Neutrophil (primary cell): ENCODE measurements around the gene ISG20L2.
A peak's percentile ranks its signal among the peaks of the same experiment; 100 is the strongest.
"Not testable (repeated sequence)": the region's sequence is repeated elsewhere in the genome, so short reads cannot be mapped to it uniquely, and the experiment has no call there.

Experiments
- H3K27ac ChIP-seq: fragments of 200-600 bp; sonication (generic); 2 replicates; pipeline ENCODE4 v1.5.1; 2016; ENCODE audit warnings: mild to moderate bottlenecking, moderate library complexity
- H3K27me3 ChIP-seq: fragments of 200-600 bp; sonication (generic); 2 replicates; pipeline ENCODE4 v1.6.0; 2016; ENCODE audit warnings: mild to moderate bottlenecking
- H3K36me3 ChIP-seq: fragments of 200-600 bp; sonication (generic); 2 replicates; pipeline ENCODE4 v1.5.1; 2017
- H3K4me1 ChIP-seq, 2 experiments: fragments of 200-600 bp in 1 of 2; sonication (generic) in 1 of 2; 1 replicate in 1 of 2; 2 replicates in 1 of 2; pipeline versions ENCODE4 v1.5.1 to v1.6.1; 2013 to 2016; ENCODE audit warnings: low read depth in 1 of 2, low read length in 1 of 2, mild to moderate bottlenecking in 1 of 2, moderate library complexity in 1 of 2; ENCODE audit not compliant: control insufficient read depth in 1 of 2, insufficient read depth in 1 of 2
- H3K4me3 ChIP-seq, 2 experiments: fragments of 200-600 bp in 1 of 2; sonication (generic) in 1 of 2; 1 replicate in 1 of 2; 2 replicates in 1 of 2; pipeline ENCODE4 v1.5.1; 2013 to 2016; ENCODE audit warnings: low read depth in 1 of 2, low read length in 1 of 2, mild to moderate bottlenecking in 1 of 2, moderate library complexity in 1 of 2
- H3K9me3 ChIP-seq: fragments of 200-600 bp; sonication (generic); 2 replicates; pipeline ENCODE4 v1.5.1; 2016
- CTCF ChIP-seq: fragments of 200-600 bp; sonication (generic); IDR thresholded peaks from 2 replicates; pipeline ENCODE4 v1.5.1; 2016; ENCODE audit warnings: antibody characterized with exemption

The ISG20L2 gene

GRCh38 chr1:156766298-156767100, 37.9 kb upstream of the ISG20L2 start:
- Histone ChIP-seq H3K9me3 (no peaks in the 10 kb centered on the region), H3K27ac (peak overlapping the region; percentile 92), H3K36me3 (no peaks in the 10 kb centered on the region), H3K4me1 (peaks cover 33% of the 10 kb centered on the region in 2 experiments), H3K4me3 (peak overlapping the region; percentile 84 to 89), H3K27me3 (no peaks in the 10 kb centered on the region)
- no peak for TF ChIP-seq CTCF

DNA sequence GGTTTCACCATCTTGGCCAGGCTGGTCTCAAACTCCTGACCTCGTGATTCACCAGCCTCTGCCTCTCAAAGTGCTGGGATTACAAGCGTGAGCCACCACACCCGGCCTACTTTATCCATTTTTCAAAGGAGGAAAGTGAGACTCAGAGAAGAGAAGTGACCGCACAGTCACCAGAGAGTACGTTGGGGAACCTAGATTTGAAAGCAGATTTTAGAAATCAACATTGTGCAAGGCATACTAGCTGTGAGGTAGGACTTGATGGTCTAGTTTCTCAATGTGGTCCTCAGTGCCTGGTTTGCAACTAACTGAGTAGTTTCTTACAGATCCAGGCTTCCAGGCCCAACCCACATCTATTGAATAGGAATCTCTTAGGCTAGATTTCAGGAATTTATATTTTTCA, 37.1 kb upstream of the ISG20L2 start:
- H3K27ac ChIP-seq = peak overlapping the region; percentile 92
- no peak for TF ChIP-seq CTCF

DNA sequence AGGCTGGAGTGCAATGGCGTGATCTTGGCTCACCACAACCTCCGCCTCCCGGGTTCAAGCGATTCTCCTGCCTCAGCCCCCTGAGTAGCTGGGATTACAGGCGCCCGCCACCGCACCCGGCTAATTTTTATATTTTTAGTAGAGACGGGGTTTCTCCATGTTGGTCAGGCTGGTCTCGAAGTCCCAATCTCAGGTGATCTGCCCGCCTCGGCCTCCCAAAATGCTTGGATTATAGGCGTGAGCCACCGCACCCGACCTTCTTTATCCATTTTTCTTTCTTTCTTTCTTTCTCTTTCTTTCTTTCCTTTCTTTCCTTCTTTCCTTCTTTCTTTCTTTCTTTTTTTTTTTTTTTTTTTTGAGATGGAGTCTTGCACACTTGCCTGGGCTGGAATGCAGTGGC, 36.6 kb upstream of the ISG20L2 start:
- H3K27me3 ChIP-seq, H3K36me3 ChIP-seq, H3K4me3 ChIP-seq, H3K9me3 ChIP-seq: not testable (repeated sequence)
- peak overlapping the region; percentile 92 for H3K27ac ChIP-seq
- H3K4me1 ChIP-seq = peaks cover 33% of the 10 kb centered on the region in 2 experiments

More for the DNA sequence above, 37.1 kb upstream of the ISG20L2 start:
- H3K4me3 ChIP-seq = peak overlapping the region in 1 of 2 experiments; percentile 9
- H3K9me3 ChIP-seq = no peaks in the 10 kb centered on the region
- no peaks in the 10 kb centered on the region for H3K27me3 ChIP-seq
- peaks cover 33% of the 10 kb centered on the region in 2 experiments for H3K4me1 ChIP-seq
- H3K36me3 ChIP-seq = no peaks in the 10 kb centered on the region

GRCh38 chr1:156760796-156761104, 32.2 kb upstream of the ISG20L2 start:
- no peaks in the 10 kb centered on the region for H3K27me3 ChIP-seq
- no peaks in the 10 kb centered on the region for H3K36me3 ChIP-seq
- peaks cover 4% of the 10 kb centered on the region in 2 experiments for H3K4me1 ChIP-seq
- no peaks in the 10 kb centered on the region for H3K9me3 ChIP-seq
- no peak for TF ChIP-seq CTCF
- no peak overlapping the region for H3K27ac ChIP-seq
- H3K4me3 ChIP-seq = no peak overlapping the region

- Histone ChIP-seq H3K36me3 (no peaks in the 10 kb centered on the region), H3K27me3 (no peaks in the 10 kb centered on the region), H3K9me3 (no peaks in the 10 kb centered on the region), H3K4me3 (no peak overlapping the region), H3K27ac (no peak overlapping the region), H3K4me1 (no peaks in the 10 kb centered on the region)
- no peak for TF ChIP-seq CTCF
Measured at GRCh38 chr1:156760092-156760795, 31.7 kb upstream of the ISG20L2 start.

DNA sequence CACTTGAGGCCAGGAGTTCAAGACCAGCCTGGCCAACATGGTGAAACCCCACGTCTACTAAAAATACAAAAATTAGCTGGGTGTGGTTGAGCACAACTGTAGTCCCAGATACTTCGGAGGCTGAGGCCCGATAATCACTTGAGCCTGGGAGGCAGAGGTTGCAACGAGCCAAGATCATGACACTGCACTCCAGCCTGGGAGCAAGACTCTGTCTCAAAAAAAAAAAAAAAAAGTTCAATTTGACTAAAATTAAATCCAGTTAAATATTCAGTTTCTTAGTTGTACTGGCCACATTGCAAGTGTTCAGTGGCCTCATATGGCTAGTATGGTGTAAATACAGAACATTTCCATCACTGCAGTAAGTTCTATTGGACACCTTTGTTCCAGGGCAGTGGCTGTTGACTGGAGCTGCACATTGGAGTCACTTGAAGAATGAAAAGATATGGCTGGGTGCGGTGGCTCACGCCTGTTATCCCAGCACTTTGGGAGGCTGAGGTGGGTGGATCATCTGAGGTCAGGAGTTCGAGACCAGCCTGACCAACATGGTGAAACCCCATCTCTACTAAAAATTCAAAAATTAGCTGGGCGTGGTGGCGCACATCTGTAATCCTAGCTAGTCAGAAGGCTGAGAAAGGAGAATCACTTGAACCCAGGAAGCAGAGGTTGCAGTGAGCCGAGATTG, 29.1 kb upstream of the ISG20L2 start:
- not testable (repeated sequence) for H3K9me3 ChIP-seq, H3K36me3 ChIP-seq

More for the DNA sequence above, 29.1 kb upstream of the ISG20L2 start:
- not testable (repeated sequence) for H3K4me3 ChIP-seq, H3K27ac ChIP-seq, H3K27me3 ChIP-seq
- H3K4me1 ChIP-seq = peaks cover 12 to 23% of the 10 kb centered on the region in 2 experiments
